Keratinocyte (primary cell): Measurements from ENCODE around the gene HOMER2. TPM values are rescaled to one million over a fixed set of nuclear protein-coding genes. Genes with fewer than 3 reads are reported as not detected.

Experiments
- DNase-seq: peaks from one replicate; pipeline ENCODE4 v3.0.0-alpha.2; 2011; ENCODE audit warnings: low read depth, missing footprints, low spot score
- FAIRE-seq: peaks from 2 replicates; lab custom pipeline; 2011; peaks lifted over from hg19 to GRCh38; lab: Jason Lieb, UNC
- H2AFZ ChIP-seq: 2 replicates; pipeline ENCODE4 v1.6.0; 2012; ENCODE audit warnings: low read length, control low read depth, inconsistent platforms; ENCODE audit not compliant: control insufficient read depth
- H3K27ac ChIP-seq: 2 replicates; pipeline ENCODE4 v1.5.1; 2011; ENCODE audit warnings: low read length; ENCODE audit not compliant: control insufficient read depth, insufficient read depth
- H3K27me3 ChIP-seq: 3 replicates; pipeline ENCODE4 v1.6.0; 2011; ENCODE audit warnings: low read length; ENCODE audit not compliant: control insufficient read depth, insufficient read depth; ENCODE audit errors: extremely low read depth
- H3K36me3 ChIP-seq, 2 experiments: 2 replicates in 1 of 2; 3 replicates in 1 of 2; pipeline ENCODE4 v1.5.1; 2011; ENCODE audit warnings: low read length in 2 of 2, mild to moderate bottlenecking in 1 of 2; ENCODE audit not compliant: control insufficient read depth in 2 of 2, insufficient read depth in 2 of 2; ENCODE audit errors: extremely low read depth in 1 of 2
- H3K4me1 ChIP-seq: 3 replicates; pipeline ENCODE4 v1.5.1; 2011; ENCODE audit warnings: low read length; ENCODE audit not compliant: control insufficient read depth, insufficient read depth; ENCODE audit errors: extremely low read depth
- H3K4me2 ChIP-seq: 3 replicates; pipeline ENCODE4 v1.6.0; 2011; ENCODE audit warnings: low read depth, low read length; ENCODE audit not compliant: control insufficient read depth, insufficient read depth; ENCODE audit errors: extremely low read depth
- H3K4me3 ChIP-seq, 3 experiments: fragments of 200-600 bp in 1 of 3; sonication (generic) in 1 of 3; 2 replicates in 2 of 3; 3 replicates in 1 of 3; pipeline ENCODE4 v1.5.1; 2011 to 2016; ENCODE audit warnings: low read length in 3 of 3, mild to moderate bottlenecking in 3 of 3, control low read depth in 2 of 3, inconsistent platforms in 1 of 3, low read depth in 1 of 3, mixed read lengths in 1 of 3, mixed run types in 1 of 3, moderate library complexity in 1 of 3; ENCODE audit not compliant: control insufficient read depth in 2 of 3, insufficient read depth in 2 of 3; ENCODE audit errors: extremely low read depth in 1 of 3
- H3K79me2 ChIP-seq: 2 replicates; pipeline ENCODE4 v1.6.0; 2012; ENCODE audit warnings: low read length; ENCODE audit not compliant: control insufficient read depth, insufficient read depth
- H3K9ac ChIP-seq: 3 replicates; pipeline ENCODE4 v1.6.0; 2011; ENCODE audit warnings: low read length; ENCODE audit not compliant: control insufficient read depth, insufficient read depth; ENCODE audit errors: extremely low read depth
- H3K9me1 ChIP-seq: 3 replicates; pipeline ENCODE4 v1.6.0; 2011; ENCODE audit warnings: low read length; ENCODE audit not compliant: control insufficient read depth, insufficient read depth; ENCODE audit errors: extremely low read depth
- H3K9me3 ChIP-seq: 2 replicates; pipeline ENCODE4 v1.5.1; 2012; ENCODE audit warnings: low read depth, low read length; ENCODE audit not compliant: control insufficient read depth
- H4K20me1 ChIP-seq: 3 replicates; pipeline ENCODE4 v1.6.0; 2011; ENCODE audit warnings: low read length; ENCODE audit not compliant: control insufficient read depth, insufficient read depth; ENCODE audit errors: extremely low read depth
- EZH2 ChIP-seq: IDR thresholded peaks from one replicate; pipeline ENCODE4 v1.6.1; 2012; ENCODE audit warnings: inconsistent platforms, mild to moderate bottlenecking, low read length, moderate library complexity
- dilution Hi-C: fragments of 300-500 bp; cut with MboI; formaldehyde crosslinking; loops from one replicate; pipeline ENCODE4 v1.7.0; 2020; ENCODE audit warnings: low sequenced_read_pairs; ENCODE audit not compliant: extremely low pct_ligation_motif_present
- polyA plus RNA-seq, 5 experiments: library from polyadenylated mRNA; depleted of rRNA in 3 of 5; stranded (reverse) in 3 of 5; stranded (forward) in 1 of 5; unstranded in 1 of 5; fragments of >200 nt; gene quantifications; 1 replicate in 1 of 5; 2 replicates in 3 of 5; 3 replicates in 1 of 5; pipeline versions ENCODE4 v1.2.1 to v1.2.3, GENCODE V29; 2011 to 2012; ENCODE audit warnings: missing spikeins in 2 of 5, low read depth in 1 of 5, low replicate concordance in 1 of 5
- TF ChIP-seq, protein P1 (sequence below), 3 experiments: IDR thresholded peaks in 1 of 3; conservative IDR thresholded peaks in 1 of 3; optimal IDR thresholded peaks in 1 of 3; 2 replicates in 2 of 3; 3 replicates in 1 of 3; pipeline versions ENCODE3 to v1.5.1; 2011; ENCODE audit warnings: low read length in 3 of 3, mild to moderate bottlenecking in 3 of 3, moderate library complexity in 2 of 3, control low read depth in 1 of 3, inconsistent platforms in 1 of 3; ENCODE audit not compliant: insufficient read depth in 2 of 3; ENCODE audit errors: extremely low read depth in 1 of 3

HOMER2 gene
- polyA plus RNA-seq, 1 donor (not counting 4 experiments of a cell fraction or from before 2014, with no cell fraction given): 12.4 TPM

GRCh38 chr15:82950295-82950694, 2.2 kb downstream of the HOMER2 start:
- Histone ChIP-seq H3K4me1 (peaks cover 4% of the 10 kb centered on the region), H3K4me3 (no peak overlapping the region), H3K27ac (no peak overlapping the region), H2AFZ (no peak overlapping the region), H3K4me2 (no peak overlapping the region), H3K9me1 (no peaks in the 10 kb centered on the region), H3K27me3 (peaks cover 9% of the 10 kb centered on the region), H3K36me3 (no peaks in the 10 kb centered on the region), H3K79me2 (no peaks in the 10 kb centered on the region), H3K9ac (no peak overlapping the region), H4K20me1 (no peaks in the 10 kb centered on the region), H3K9me3 (no peaks in the 10 kb centered on the region)
- DNase-seq (no peak), FAIRE-seq (no peak)
- dilution Hi-C loops: no loop called here
- no peak for TF ChIP-seq EZH2
- TF ChIP-seq, protein P1, sequence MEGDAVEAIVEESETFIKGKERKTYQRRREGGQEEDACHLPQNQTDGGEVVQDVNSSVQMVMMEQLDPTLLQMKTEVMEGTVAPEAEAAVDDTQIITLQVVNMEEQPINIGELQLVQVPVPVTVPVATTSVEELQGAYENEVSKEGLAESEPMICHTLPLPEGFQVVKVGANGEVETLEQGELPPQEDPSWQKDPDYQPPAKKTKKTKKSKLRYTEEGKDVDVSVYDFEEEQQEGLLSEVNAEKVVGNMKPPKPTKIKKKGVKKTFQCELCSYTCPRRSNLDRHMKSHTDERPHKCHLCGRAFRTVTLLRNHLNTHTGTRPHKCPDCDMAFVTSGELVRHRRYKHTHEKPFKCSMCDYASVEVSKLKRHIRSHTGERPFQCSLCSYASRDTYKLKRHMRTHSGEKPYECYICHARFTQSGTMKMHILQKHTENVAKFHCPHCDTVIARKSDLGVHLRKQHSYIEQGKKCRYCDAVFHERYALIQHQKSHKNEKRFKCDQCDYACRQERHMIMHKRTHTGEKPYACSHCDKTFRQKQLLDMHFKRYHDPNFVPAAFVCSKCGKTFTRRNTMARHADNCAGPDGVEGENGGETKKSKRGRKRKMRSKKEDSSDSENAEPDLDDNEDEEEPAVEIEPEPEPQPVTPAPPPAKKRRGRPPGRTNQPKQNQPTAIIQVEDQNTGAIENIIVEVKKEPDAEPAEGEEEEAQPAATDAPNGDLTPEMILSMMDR (optimal IDR thresholded peaks at IDR 0.05 in 1 of 3, IDR thresholded peaks at IDR 0.05 in 1 of 3, conservative IDR thresholded peaks at IDR 0.05 in 1 of 3; ENCODE audit: extremely low read depth in 1 of 3, insufficient read depth in 2 of 3, low read length in 3 of 3): no peak

- H3K9me1 ChIP-seq: peaks cover 2% of the 10 kb centered on the region
- no peaks in the 10 kb centered on the region for H3K79me2 ChIP-seq
- no peak overlapping the region for H3K4me3 ChIP-seq
- dilution Hi-C loops: no loop called here
- no peak for TF ChIP-seq EZH2
- TF ChIP-seq, protein P1 (optimal IDR thresholded peaks at IDR 0.05 in 1 of 3, IDR thresholded peaks at IDR 0.05 in 1 of 3, conservative IDR thresholded peaks at IDR 0.05 in 1 of 3; ENCODE audit: extremely low read depth in 1 of 3, insufficient read depth in 2 of 3, low read length in 3 of 3): no peak
- FAIRE-seq (no peak), DNase-seq (no peak)
- H3K4me1 ChIP-seq: peaks cover 15% of the 10 kb centered on the region
- no peak overlapping the region for H3K4me2 ChIP-seq
- H3K9me3 ChIP-seq: no peaks in the 10 kb centered on the region
- H3K27ac ChIP-seq: no peak overlapping the region
- H3K36me3 ChIP-seq: no peaks in the 10 kb centered on the region
- H3K27me3 ChIP-seq: peaks cover 6% of the 10 kb centered on the region
- H3K9ac ChIP-seq: no peak overlapping the region
- no peak overlapping the region for H2AFZ ChIP-seq
- no peaks in the 10 kb centered on the region for H4K20me1 ChIP-seq
Measured at GRCh38 chr15:82946155-82946701, 6.3 kb downstream of the HOMER2 start.
